Cardiac muscle cell (in vitro differentiated cells and primary cell): Measurements from ENCODE around the gene CAMSAP2. TPM values are rescaled to one million over a fixed set of nuclear protein-coding genes. Genes with fewer than 3 reads are reported as not detected.
A peak's percentile ranks its signal among the peaks of the same experiment; 100 is the strongest.

Experiments
- DNase-seq, 2 donors: peaks; one replicate each; pipeline versions ENCODE4 v3.0.0 to v3.0.0-alpha.2; 2010 to 2017; ENCODE audit warnings: low read depth in 1 of 2, low spot score in 1 of 2
- H3K27ac ChIP-seq: fragments of 200-600 bp; sonication (generic); 2 replicates; pipeline ENCODE4 v1.5.1; 2016
- H3K27me3 ChIP-seq: fragments of 200-600 bp; sonication (generic); 2 replicates; pipeline ENCODE4 v1.6.0; 2016; ENCODE audit warnings: control low read depth
- H3K36me3 ChIP-seq: fragments of 200-600 bp; sonication (generic); 2 replicates; pipeline ENCODE4 v1.5.1; 2016; ENCODE audit warnings: control low read depth
- H3K4me1 ChIP-seq: fragments of 200-600 bp; sonication (generic); 2 replicates; pipeline ENCODE4 v1.8.1; 2017; ENCODE audit warnings: low read depth, mild to moderate bottlenecking, mixed run types
- H3K4me3 ChIP-seq: fragments of 200-600 bp; sonication (generic); 2 replicates; pipeline ENCODE4 v1.5.1; 2016; ENCODE audit warnings: mild to moderate bottlenecking
- H3K9me3 ChIP-seq: fragments of 200-600 bp; sonication (generic); 2 replicates; pipeline ENCODE4 v1.5.1; 2017; ENCODE audit warnings: low read depth, mild to moderate bottlenecking, control low read depth
- CTCF ChIP-seq: IDR thresholded peaks from 2 replicates; pipeline ENCODE4 v1.5.1; 2012; ENCODE audit warnings: low read depth, mild to moderate bottlenecking, low read length
- polyA plus RNA-seq: library from polyadenylated mRNA; unstranded; fragments of >200 nt; fragmentation: Nextera tagmentation; extraction: Ambion mirVana; gene quantifications from 2 replicates; pipeline ENCODE4 v1.2.1, GENCODE V29; 2016
- total RNA-seq: library from RNA; depleted of rRNA; stranded (reverse); fragments of >200 nt; gene quantifications from 2 replicates; pipeline ENCODE4 v1.2.3, GENCODE V29; 2016

The CAMSAP2 gene
- total and polyA plus RNA-seq, 2 experiments from 2014 or later: 12.6 to 22.8 TPM

- no peak for TF ChIP-seq CTCF
- peak overlapping the region; percentile 97 for H3K27ac ChIP-seq
- no peaks in the 10 kb centered on the region for H3K27me3 ChIP-seq
- H3K36me3 ChIP-seq: no peaks in the 10 kb centered on the region
- DNase-seq: peak; percentile 84 to 89
- H3K4me1 ChIP-seq: peaks cover 27% of the 10 kb centered on the region
- no peaks in the 10 kb centered on the region for H3K9me3 ChIP-seq
- peak overlapping the region; percentile 90 for H3K4me3 ChIP-seq
Observed at GRCh38 chr1:200738949-200739651, 407 bp downstream of the CAMSAP2 start.

- H3K4me3 ChIP-seq: peak overlapping the region; percentile 90
- no peak for TF ChIP-seq CTCF
- no peaks in the 10 kb centered on the region for H3K9me3 ChIP-seq
- H3K27ac ChIP-seq: peak overlapping the region; percentile 97
- DNase-seq: peak in 1 of 2 donors; percentile 33
- H3K4me1 ChIP-seq: peaks cover 27% of the 10 kb centered on the region
- H3K36me3 ChIP-seq: no peaks in the 10 kb centered on the region
- H3K27me3 ChIP-seq: no peaks in the 10 kb centered on the region
Observed at GRCh38 chr1:200739702-200740570, 1.2 kb downstream of the CAMSAP2 start.

GRCh38 chr1:200740571-200741208, 2.0 kb downstream of the CAMSAP2 start:
- H3K27ac ChIP-seq: no peak overlapping the region
- H3K4me1 ChIP-seq: peaks cover 27% of the 10 kb centered on the region
- peak in 1 of 2 donors; percentile 25 for DNase-seq
- TF ChIP-seq CTCF: no peak
- H3K4me3 ChIP-seq: peak overlapping the region; percentile 90
- H3K9me3 ChIP-seq: no peaks in the 10 kb centered on the region
- no peaks in the 10 kb centered on the region for H3K27me3 ChIP-seq
- no peaks in the 10 kb centered on the region for H3K36me3 ChIP-seq

- no peak for TF ChIP-seq CTCF
Observed at GRCh38 chr1:200741551-200742207, 3.0 kb downstream of the CAMSAP2 start.

GRCh38 chr1:200744143-200744542, 5.5 kb downstream of the CAMSAP2 start:
- Histone ChIP-seq H3K36me3 (no peaks in the 10 kb centered on the region), H3K4me3 (no peak overlapping the region), H3K27ac (no peak overlapping the region), H3K4me1 (peaks cover 22% of the 10 kb centered on the region), H3K9me3 (no peaks in the 10 kb centered on the region), H3K27me3 (no peaks in the 10 kb centered on the region)
- DNase-seq: no peak
- TF ChIP-seq CTCF: no peak

More at GRCh38 chr1:200741551-200742207, 3.0 kb downstream of the CAMSAP2 start:
- Histone ChIP-seq H3K4me1 (peaks cover 27% of the 10 kb centered on the region), H3K36me3 (no peaks in the 10 kb centered on the region), H3K27me3 (no peaks in the 10 kb centered on the region), H3K9me3 (no peaks in the 10 kb centered on the region), H3K4me3 (peak overlapping the region; percentile 90), H3K27ac (no peak overlapping the region)
- no peak for DNase-seq
